Suprapubic skin (tissue), 4 donors: ENCODE data around the gene FAM170B. TPM values are rescaled to one million over a fixed set of nuclear protein-coding genes. Genes with fewer than 3 reads are reported as not detected.
A peak's percentile ranks its signal among the peaks of the same experiment; 100 is the strongest.

Experiments used
- DNase-seq, 2 donors: peaks; one replicate each; pipeline ENCODE4 v3.0.0-alpha.2; 2019; ENCODE audit warnings: low spot score in 2 of 2
- H3K27ac ChIP-seq: fragments of 200-600 bp; sonication (generic); one replicate; pipeline ENCODE4 v1.5.1; 2019
- H3K27me3 ChIP-seq: fragments of 200-600 bp; sonication (generic); one replicate; pipeline ENCODE4 v1.5.1; 2019
- H3K36me3 ChIP-seq: fragments of 200-600 bp; sonication (generic); one replicate; pipeline ENCODE4 v1.5.1; 2019
- H3K4me1 ChIP-seq: fragments of 200-600 bp; sonication (generic); one replicate; pipeline ENCODE4 v1.5.1; 2019
- H3K4me3 ChIP-seq: fragments of 200-600 bp; sonication (generic); one replicate; pipeline ENCODE4 v1.5.1; 2019; ENCODE audit warnings: mild to moderate bottlenecking
- H3K9me3 ChIP-seq: fragments of 200-600 bp; sonication (generic); one replicate; pipeline ENCODE4 v1.5.1; 2019
- CTCF ChIP-seq, 2 donors: fragments of 200-600 bp in 1 of 2; fragments of 450-650 bp in 1 of 2; sonication (generic) in 1 of 2; IDR thresholded peaks; one replicate each; pipeline ENCODE4 v1.5.1; 2016 to 2019; ENCODE audit warnings: antibody characterized with exemption in 2 of 2, mild to moderate bottlenecking in 1 of 2, moderate library complexity in 1 of 2
- EP300 ChIP-seq: sonication (generic); formaldehyde crosslinking; IDR thresholded peaks from one replicate; pipeline ENCODE4 v1.6.1; 2017; ENCODE audit warnings: antibody characterized with exemption
- POLR2A ChIP-seq, 2 donors: fragments of 450-650 bp; IDR thresholded peaks; one replicate each; pipeline ENCODE4 v1.6.1; 2017; ENCODE audit warnings: antibody characterized with exemption in 2 of 2, mild to moderate bottlenecking in 2 of 2, moderate library complexity in 2 of 2
- POLR2AphosphoS5 ChIP-seq, 3 donors: sonication (generic); formaldehyde crosslinking; IDR thresholded peaks; one replicate each; pipeline ENCODE4 v1.6.1; 2017; ENCODE audit warnings: antibody characterized with exemption in 3 of 3
- WGBS: methylation state at CpG from one replicate; pipeline ENCODE4 v1.1.5; 2018; 5-methylcytosine and 5-hydroxymethylcytosine counted together
- total RNA-seq, 4 donors: library from RNA; depleted of rRNA; stranded (reverse); fragments of >200 nt; gene quantifications; one replicate each; pipeline ENCODE4 v1.1.0, GENCODE V29; 2016

The FAM170B gene
- total RNA-seq: not detected

- TF ChIP-seq POLR2A (IDR thresholded peaks at IDR 0.05) (no peak), EP300 (no peak)
- Histone ChIP-seq H3K4me1 (peaks cover 8% of the 10 kb centered on the region), H3K4me3 (no peak within 1 kb of the TSS), H3K27me3 (no peaks in the 10 kb centered on the region), H3K36me3 (no peaks in the 10 kb centered on the region), H3K27ac (no peak within 1 kb of the TSS), H3K9me3 (no peaks in the 10 kb centered on the region)
- WGBS: 72% methylated on average over 5 of the region's 5 CpGs
- no peak for DNase-seq
Measured at GRCh38 chr10:49133706-49134248, at the start of gene FAM170B. FAM170B (minus strand) TSS chr10:49134021; CDS start chr10:49133918, 103 bp downstream.

- H3K27me3 ChIP-seq: no peaks in the 10 kb centered on the region
- H3K9me3 ChIP-seq: no peaks in the 10 kb centered on the region
- WGBS: 88% methylated on average over 4 of the region's 4 CpGs
- no peak overlapping the region for H3K4me3 ChIP-seq
- DNase-seq: no peak
- TF ChIP-seq POLR2A (IDR thresholded peaks at IDR 0.05) (no peak), EP300 (no peak), CTCF (IDR thresholded peaks at IDR 0.05) (no peak), POLR2AphosphoS5 (IDR thresholded peaks at IDR 0.05) (no peak)
- H3K4me1 ChIP-seq: peaks cover 3% of the 10 kb centered on the region
- no peaks in the 10 kb centered on the region for H3K36me3 ChIP-seq
- no peak overlapping the region for H3K27ac ChIP-seq
Measured at GRCh38 chr10:49182776-49183175, 49.0 kb upstream of the FAM170B start.

- 31% methylated on average over 3 of the region's 3 CpGs for WGBS
- H3K9me3 ChIP-seq: no peaks in the 10 kb centered on the region
- no peak overlapping the region for H3K4me3 ChIP-seq
- TF ChIP-seq POLR2AphosphoS5 (IDR thresholded peaks at IDR 0.05) (no peak), POLR2A (IDR thresholded peaks at IDR 0.05) (no peak), EP300 (no peak), CTCF (IDR thresholded peaks at IDR 0.05) (no peak)
- H3K36me3 ChIP-seq: no peaks in the 10 kb centered on the region
- no peaks in the 10 kb centered on the region for H3K27me3 ChIP-seq
- H3K27ac ChIP-seq: no peak overlapping the region
- DNase-seq: no peak
- peaks cover 17% of the 10 kb centered on the region for H3K4me1 ChIP-seq
Measured at GRCh38 chr10:49180444-49180860, 46.6 kb upstream of the FAM170B start.

GRCh38 chr10:49179699-49180443, 46.0 kb upstream of the FAM170B start:
- no peaks in the 10 kb centered on the region for H3K27me3 ChIP-seq
- H3K4me1 ChIP-seq: peaks cover 20% of the 10 kb centered on the region
- 84% methylated on average over 4 of the region's 10 CpGs for WGBS
- no peak overlapping the region for H3K27ac ChIP-seq
- no peaks in the 10 kb centered on the region for H3K36me3 ChIP-seq
- H3K4me3 ChIP-seq: no peak overlapping the region
- H3K9me3 ChIP-seq: no peaks in the 10 kb centered on the region
- TF ChIP-seq CTCF (IDR thresholded peaks at IDR 0.05) (no peak), POLR2AphosphoS5 (IDR thresholded peaks at IDR 0.05) (no peak), POLR2A (IDR thresholded peaks at IDR 0.05) (no peak), EP300 (no peak)
- DNase-seq: peak in 1 of 2 donors; percentile 65

- no peak for DNase-seq
- Histone ChIP-seq H3K4me3 (no peak overlapping the region), H3K27me3 (no peaks in the 10 kb centered on the region), H3K27ac (no peak overlapping the region), H3K36me3 (no peaks in the 10 kb centered on the region), H3K9me3 (no peaks in the 10 kb centered on the region), H3K4me1 (peaks cover 21% of the 10 kb centered on the region)
- TF ChIP-seq CTCF (IDR thresholded peaks at IDR 0.05): no peak
- no peak for TF ChIP-seq POLR2A (IDR thresholded peaks at IDR 0.05)
- TF ChIP-seq POLR2AphosphoS5 (IDR thresholded peaks at IDR 0.05): no peak
- no peak for TF ChIP-seq EP300
- 93% methylated on average over 6 of the region's 6 CpGs for WGBS
Measured at GRCh38 chr10:49178489-49179471, 45.0 kb upstream of the FAM170B start.
